Jurkat, Clone E6-1 (cell line): Measurements from ENCODE around the gene EHBP1.
A peak's percentile ranks its signal among the peaks of the same experiment; 100 is the strongest.

Source experiments
- DNase-seq: peaks from one replicate; pipeline ENCODE4 v3.0.0-alpha.2; 2011; ENCODE audit warnings: low read depth, low spot score
- H3K4me3 ChIP-seq: 2 replicates; pipeline ENCODE4 v1.5.1; 2011; ENCODE audit warnings: mild to moderate bottlenecking, low read length, control low read depth, moderate library complexity

EHBP1 gene

GRCh38 chr2:62908145-62908544 lies 202.6 kb downstream of the EHBP1 start:
- DNase-seq: no peak
- no peak overlapping the region for H3K4me3 ChIP-seq

GRCh38 chr2:62913311-62913710 lies 207.8 kb downstream of the EHBP1 start:
- DNase-seq: no peak
- no peak overlapping the region for H3K4me3 ChIP-seq

GRCh38 chr2:62919041-62919440 lies 213.5 kb downstream of the EHBP1 start:
- no peak for DNase-seq
- H3K4me3 ChIP-seq: no peak overlapping the region

GRCh38 chr2:62920070-62920469 lies 214.6 kb downstream of the EHBP1 start:
- no peak overlapping the region for H3K4me3 ChIP-seq
- DNase-seq: no peak

GRCh38 chr2:62923242-62923641 lies 217.7 kb downstream of the EHBP1 start:
- DNase-seq: no peak

GRCh38 chr2:62923881-62924280 lies 218.4 kb downstream of the EHBP1 start:
- DNase-seq: no peak
- no peak overlapping the region for H3K4me3 ChIP-seq

More at GRCh38 chr2:62923242-62923641, 217.7 kb downstream of the EHBP1 start:
- H3K4me3 ChIP-seq: no peak overlapping the region

- H3K4me3 ChIP-seq: no peak overlapping the region
- no peak for DNase-seq
Measured at GRCh38 chr2:62928015-62928414, 222.5 kb downstream of the EHBP1 start.

GRCh38 chr2:62931536-62931935 lies 226.0 kb downstream of the EHBP1 start:
- DNase-seq: no peak
- H3K4me3 ChIP-seq: no peak overlapping the region

- no peak overlapping the region for H3K4me3 ChIP-seq
- no peak for DNase-seq
Measured at GRCh38 chr2:62933398-62933917, 227.9 kb downstream of the EHBP1 start.

- H3K4me3 ChIP-seq: no peak overlapping the region
- no peak for DNase-seq
Measured at GRCh38 chr2:62934517-62934916, 229.0 kb downstream of the EHBP1 start.

GRCh38 chr2:62938126-62938525 lies 232.6 kb downstream of the EHBP1 start:
- H3K4me3 ChIP-seq: no peak overlapping the region
- no peak for DNase-seq

- H3K4me3 ChIP-seq: no peak overlapping the region
- no peak for DNase-seq
Measured at GRCh38 chr2:62939735-62940491, 234.4 kb downstream of the EHBP1 start.

- no peak overlapping the region for H3K4me3 ChIP-seq
- no peak for DNase-seq
Measured at GRCh38 chr2:62940697-62941096, 235.2 kb downstream of the EHBP1 start.

GRCh38 chr2:62941413-62941812 lies 235.9 kb downstream of the EHBP1 start:
- DNase-seq: no peak
- H3K4me3 ChIP-seq: no peak overlapping the region

GRCh38 chr2:62944362-62944761 lies 238.8 kb downstream of the EHBP1 start:
- no peak overlapping the region for H3K4me3 ChIP-seq
- no peak for DNase-seq

GRCh38 chr2:62947403-62947802 lies 241.9 kb downstream of the EHBP1 start:
- H3K4me3 ChIP-seq: no peak overlapping the region
- DNase-seq: no peak

- DNase-seq: no peak
- H3K4me3 ChIP-seq: no peak overlapping the region
Measured at GRCh38 chr2:62956651-62957050, 251.1 kb downstream of the EHBP1 start.

GRCh38 chr2:62958206-62958605 lies 252.7 kb downstream of the EHBP1 start:
- no peak for DNase-seq
- H3K4me3 ChIP-seq: no peak overlapping the region

- DNase-seq: peak; percentile 42
- H3K4me3 ChIP-seq: no peak overlapping the region
Measured at GRCh38 chr2:62964050-62964449, 258.5 kb downstream of the EHBP1 start.

- DNase-seq: no peak
Measured at GRCh38 chr2:62964671-62965070, 259.2 kb downstream of the EHBP1 start.

GRCh38 chr2:62966991-62967390 lies 261.5 kb downstream of the EHBP1 start:
- DNase-seq: no peak
- no peak overlapping the region for H3K4me3 ChIP-seq

More at GRCh38 chr2:62964671-62965070, 259.2 kb downstream of the EHBP1 start:
- H3K4me3 ChIP-seq: no peak overlapping the region
